Activated T-helper 1 cell treated with anti-CD3 and anti-CD28 coated beads, Interleukin-12 subunit alpha, Interleukin-12 subunit beta, Interleukin-2, Interleukin-4 antibody, amounts not matched to agents 30 ng/mL and 10 ng/mL and 1 ng/mL, durations not matched to agents 14 hours and 24 hours and 36 hours (primary cell): ENCODE results near the gene SLC4A1. TPM values are rescaled to one million over a fixed set of nuclear protein-coding genes. Genes with fewer than 3 reads are reported as not detected.

ENCODE experiments used
- DNase-seq: peaks from one replicate; pipeline ENCODE4 v3.0.0; 2021; ENCODE audit warnings: low spot score
- H3K27ac Mint-ChIP-seq: one replicate; pipeline ENCODE4 v1.8.0; 2021; ENCODE audit warnings: mild to moderate bottlenecking, mixed read lengths
- H3K27me3 Mint-ChIP-seq: one replicate; pipeline ENCODE4 v1.8.0; 2022; ENCODE audit warnings: mild to moderate bottlenecking, moderate library complexity, mixed read lengths; ENCODE audit not compliant: insufficient read depth
- H3K36me3 Mint-ChIP-seq: one replicate; pipeline ENCODE4 v1.8.0; 2021; ENCODE audit warnings: low read depth, mixed read lengths
- H3K4me1 Mint-ChIP-seq: one replicate; pipeline ENCODE4 v1.8.0; 2021; ENCODE audit warnings: low read depth, mixed read lengths
- H3K4me3 Mint-ChIP-seq: one replicate; pipeline ENCODE4 v1.8.0; 2021; ENCODE audit warnings: mild to moderate bottlenecking, moderate library complexity, mixed read lengths
- H3K9me3 Mint-ChIP-seq: one replicate; pipeline ENCODE4 v1.8.0; 2021; ENCODE audit warnings: mixed read lengths
- intact Hi-C: fragments of 100-400 bp; cut with micrococcal nuclease; formaldehyde crosslinking; loops from one replicate; pipeline ENCODE4 v1.15.1; 2024
- total RNA-seq: library from RNA; stranded (reverse); gene quantifications from 2 replicates; pipeline ENCODE4 v1.2.3, GENCODE V29; 2022

SLC4A1 gene
- total RNA-seq, 1 donor from 2014 or later: not detected

GRCh38 chr17:44219616-44220212 lies 48.2 kb downstream of the SLC4A1 start, which contains the start of gene UBTF:
Gene UBTF, minus strand, starts transcription at chr17:44219675. Its CDS starts 1,446 bp downstream, at chr17:44218229.
- Mint-ChIP-seq H3K4me3 (peak within 1 kb of the TSS; percentile 98), H3K36me3 (peaks cover 26% of the 10 kb centered on the region), H3K27me3 (peaks cover 2% of the 10 kb centered on the region), H3K9me3 (no peaks in the 10 kb centered on the region), H3K4me1 (peaks cover 38% of the 10 kb centered on the region), H3K27ac (peak within 1 kb of the TSS; percentile 96)
- intact Hi-C loops: no loop called here
- peak; percentile 60 for DNase-seq

- peaks cover 2% of the 10 kb centered on the region for H3K27me3 Mint-ChIP-seq
- intact Hi-C loops: no loop called here
- no peak overlapping the region for H3K27ac Mint-ChIP-seq
- no peaks in the 10 kb centered on the region for H3K9me3 Mint-ChIP-seq
- H3K4me1 Mint-ChIP-seq: peaks cover 38% of the 10 kb centered on the region
- H3K4me3 Mint-ChIP-seq: no peak overlapping the region
- H3K36me3 Mint-ChIP-seq: peaks cover 28% of the 10 kb centered on the region
- peak; percentile 69 for DNase-seq
Observed at GRCh38 chr17:44219108-44219615, 48.8 kb downstream of the SLC4A1 start.

- peak; percentile 86 for DNase-seq
- Mint-ChIP-seq H3K4me1 (peaks cover 45% of the 10 kb centered on the region), H3K27me3 (no peaks in the 10 kb centered on the region), H3K9me3 (no peaks in the 10 kb centered on the region), H3K27ac (peak overlapping the region; percentile 96), H3K36me3 (peaks cover 35% of the 10 kb centered on the region), H3K4me3 (peak overlapping the region; percentile 98)
- intact Hi-C loops: loop anchor here (1.0 kb wide), 4 partner anchors 8 to 77 kb away; partner anchors contain the start of genes HROB and TMUB2
Observed at GRCh38 chr17:44218344-44219107, 49.4 kb downstream of the SLC4A1 start.

- Mint-ChIP-seq H3K9me3 (no peaks in the 10 kb centered on the region), H3K27me3 (no peaks in the 10 kb centered on the region), H3K4me1 (peaks cover 47% of the 10 kb centered on the region), H3K36me3 (peaks cover 40% of the 10 kb centered on the region), H3K4me3 (peak overlapping the region; percentile 98), H3K27ac (peak overlapping the region; percentile 96)
- DNase-seq: no peak
- intact Hi-C loops: loop anchor here (1.0 kb wide), 4 partner anchors 8 to 77 kb away; partner anchors contain the start of genes HROB and TMUB2
Observed at GRCh38 chr17:44217738-44218343, 50.1 kb downstream of the SLC4A1 start.

- Mint-ChIP-seq H3K36me3 (peaks cover 42% of the 10 kb centered on the region), H3K4me3 (peak overlapping the region; percentile 98), H3K27me3 (no peaks in the 10 kb centered on the region), H3K4me1 (peaks cover 35% of the 10 kb centered on the region), H3K27ac (peak overlapping the region; percentile 85), H3K9me3 (no peaks in the 10 kb centered on the region)
- intact Hi-C loops: no loop called here
- DNase-seq: no peak
Observed at GRCh38 chr17:44216694-44217093, 51.2 kb downstream of the SLC4A1 start.

- H3K4me3 Mint-ChIP-seq: peak overlapping the region; percentile 98
Observed at GRCh38 chr17:44216173-44216572, 51.8 kb downstream of the SLC4A1 start.

GRCh38 chr17:44214896-44215295 lies 53.0 kb downstream of the SLC4A1 start:
- Mint-ChIP-seq H3K27me3 (no peaks in the 10 kb centered on the region), H3K9me3 (no peaks in the 10 kb centered on the region), H3K4me3 (no peak overlapping the region), H3K36me3 (peaks cover 51% of the 10 kb centered on the region), H3K4me1 (peaks cover 41% of the 10 kb centered on the region), H3K27ac (peak overlapping the region; percentile 50)
- intact Hi-C loops: no loop called here
- no peak for DNase-seq

More at GRCh38 chr17:44216173-44216572, 51.8 kb downstream of the SLC4A1 start:
- H3K9me3 Mint-ChIP-seq: no peaks in the 10 kb centered on the region
- no peaks in the 10 kb centered on the region for H3K27me3 Mint-ChIP-seq
- H3K4me1 Mint-ChIP-seq: peaks cover 36% of the 10 kb centered on the region
- H3K36me3 Mint-ChIP-seq: peaks cover 46% of the 10 kb centered on the region
- intact Hi-C loops: no loop called here
- H3K27ac Mint-ChIP-seq: peak overlapping the region; percentile 38
- no peak for DNase-seq

- H3K9me3 Mint-ChIP-seq: no peaks in the 10 kb centered on the region
- H3K27me3 Mint-ChIP-seq: no peaks in the 10 kb centered on the region
- H3K36me3 Mint-ChIP-seq: peaks cover 57% of the 10 kb centered on the region
- H3K4me3 Mint-ChIP-seq: no peak overlapping the region
- DNase-seq: no peak
- peaks cover 47% of the 10 kb centered on the region for H3K4me1 Mint-ChIP-seq
- intact Hi-C loops: no loop called here
- peak overlapping the region; percentile 2 for H3K27ac Mint-ChIP-seq
Observed at GRCh38 chr17:44214230-44214494, 53.8 kb downstream of the SLC4A1 start.

- Mint-ChIP-seq H3K4me1 (peaks cover 49% of the 10 kb centered on the region), H3K27ac (peak overlapping the region; percentile 62), H3K4me3 (no peak overlapping the region), H3K9me3 (no peaks in the 10 kb centered on the region), H3K36me3 (peaks cover 60% of the 10 kb centered on the region), H3K27me3 (no peaks in the 10 kb centered on the region)
- intact Hi-C loops: no loop called here
- no peak for DNase-seq
Observed at GRCh38 chr17:44213403-44214229, 54.3 kb downstream of the SLC4A1 start.

- no peak for DNase-seq
- no peaks in the 10 kb centered on the region for H3K9me3 Mint-ChIP-seq
- H3K4me3 Mint-ChIP-seq: peak overlapping the region; percentile 3
- intact Hi-C loops: no loop called here
- peaks cover 53% of the 10 kb centered on the region for H3K4me1 Mint-ChIP-seq
- H3K27ac Mint-ChIP-seq: peak overlapping the region; percentile 62
- peaks cover 65% of the 10 kb centered on the region for H3K36me3 Mint-ChIP-seq
- no peaks in the 10 kb centered on the region for H3K27me3 Mint-ChIP-seq
Observed at GRCh38 chr17:44212507-44213402, 55.2 kb downstream of the SLC4A1 start.

GRCh38 chr17:44211281-44212265 lies 56.4 kb downstream of the SLC4A1 start:
- Mint-ChIP-seq H3K27ac (peak overlapping the region; percentile 29), H3K27me3 (no peaks in the 10 kb centered on the region), H3K9me3 (no peaks in the 10 kb centered on the region), H3K36me3 (peaks cover 61% of the 10 kb centered on the region), H3K4me3 (peak overlapping the region; percentile 19), H3K4me1 (peaks cover 43% of the 10 kb centered on the region)
- intact Hi-C loops: no loop called here
- DNase-seq: no peak
